SU-DHL-6 (cell line): ENCODE results near the gene WDR48.

ENCODE experiments used
- H2AFZ ChIP-seq: fragments of 200-600 bp; sonication (generic); 2 replicates; pipeline ENCODE4 v1.6.1; 2014; ENCODE audit warnings: low read depth, mild to moderate bottlenecking, moderate library complexity, mixed read lengths, antibody characterized with exemption, low read length; ENCODE audit not compliant: severe bottlenecking
- H3F3A ChIP-seq: fragments of 200-600 bp; shearing (Covaris generic); 2 replicates; pipeline ENCODE4 v1.6.0; 2016; ENCODE audit warnings: antibody characterized with exemption, mild to moderate bottlenecking; ENCODE audit not compliant: insufficient read depth
- H3K27ac ChIP-seq: fragments of 200-600 bp; sonication (generic); 2 replicates; pipeline ENCODE4 v1.5.1; 2016; ENCODE audit warnings: low read depth, mild to moderate bottlenecking, low read length, moderate library complexity, mixed read lengths
- H3K27me3 ChIP-seq: fragments of 200-600 bp; sonication (generic), shearing (Covaris generic); 2 replicates; pipeline ENCODE4 v1.6.0; 2014; ENCODE audit warnings: mild to moderate bottlenecking, low read length
- H3K36me3 ChIP-seq: fragments of 200-600 bp; sonication (generic); 2 replicates; pipeline ENCODE4 v1.6.1; 2014; ENCODE audit warnings: mild to moderate bottlenecking, low read length, mixed read lengths
- H3K4me2 ChIP-seq: fragments of 300-600, 200-600 bp; shearing (Covaris generic), sonication (generic); 2 replicates; pipeline ENCODE4 v1.6.0; 2014; ENCODE audit warnings: low read length, low read depth, mild to moderate bottlenecking; ENCODE audit not compliant: poor library complexity, severe bottlenecking
- H3K4me3 ChIP-seq: fragments of 200-600 bp; sonication (generic); 2 replicates; pipeline ENCODE4 v1.5.1; 2014; ENCODE audit warnings: antibody characterized with exemption, low read length, mild to moderate bottlenecking, mixed read lengths; ENCODE audit not compliant: insufficient read depth, poor library complexity, severe bottlenecking
- H3K79me2 ChIP-seq: fragments of 200-600 bp; sonication (generic); 2 replicates; pipeline ENCODE4 v1.6.1; 2014; ENCODE audit warnings: mild to moderate bottlenecking, low read length, moderate library complexity; ENCODE audit not compliant: insufficient read depth
- H3K9ac ChIP-seq: fragments of 200-600 bp; sonication (generic); 2 replicates; pipeline ENCODE4 v1.7.0; 2014; ENCODE audit warnings: mild to moderate bottlenecking, low read length
- H3K9me2 ChIP-seq: fragments of 200-600 bp; sonication (generic); replicated peaks from 2 replicates; pipeline ENCODE4 v1.6.1; 2014; ENCODE audit warnings: low read length; ENCODE audit not compliant: insufficient read depth
- H3K9me3 ChIP-seq: fragments of 200-600 bp; sonication (generic); 2 replicates; pipeline ENCODE4 v1.6.1; 2014; ENCODE audit warnings: low read length, mixed read lengths; ENCODE audit not compliant: insufficient read depth
- H4K20me1 ChIP-seq: fragments of 200-600 bp; sonication (generic); 2 replicates; pipeline ENCODE4 v1.6.1; 2014; ENCODE audit warnings: low read depth, mild to moderate bottlenecking, antibody characterized with exemption, low read length, moderate library complexity, mixed read lengths
- EZH2phosphoT487 ChIP-seq: fragments of 200-600 bp; sonication (generic), shearing (Covaris generic); conservative IDR thresholded peaks from 2 replicates; pipeline ENCODE4 v1.6.1; 2018; ENCODE audit warnings: mild to moderate bottlenecking, antibody characterized with exemption, low read length, moderate library complexity, mixed read lengths
- TF ChIP-seq, protein P1 (sequence below): fragments of 200-600 bp; sonication (generic); IDR thresholded peaks from one replicate; pipeline ENCODE4 v1.5.1; 2017; ENCODE audit warnings: antibody characterized with exemption, mild to moderate bottlenecking, low read length, moderate library complexity; ENCODE audit not compliant: insufficient read depth, poor library complexity, severe bottlenecking

The WDR48 gene

DNA sequence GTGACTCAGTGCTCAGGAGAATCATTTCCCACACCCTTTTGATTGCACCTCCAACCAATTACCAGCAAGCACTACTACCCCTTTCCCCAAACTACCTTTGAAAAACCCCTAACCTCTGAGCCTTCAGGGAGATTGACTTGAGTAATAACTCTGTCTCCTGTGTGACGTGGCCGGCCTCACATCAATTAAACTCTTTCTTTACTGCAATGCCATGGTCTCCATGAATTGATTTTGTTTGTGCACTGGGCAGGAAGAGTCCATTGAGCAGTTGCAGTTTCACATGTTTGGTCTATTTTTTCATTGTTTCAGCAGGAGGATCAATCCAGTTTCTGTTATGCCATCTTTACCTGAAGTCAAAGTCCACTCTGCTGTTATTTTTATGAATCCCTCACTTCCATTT, 32.5 kb upstream of the WDR48 start:
- Histone ChIP-seq H3K27ac (no peak overlapping the region), H3K27me3 (no peaks in the 10 kb centered on the region), H4K20me1 (no peaks in the 10 kb centered on the region), H3K4me3 (no peak overlapping the region), H3F3A (no peaks in the 10 kb centered on the region), H3K9me3 (no peaks in the 10 kb centered on the region), H3K9ac (no peak overlapping the region), H3K9me2 (no peaks in the 10 kb centered on the region), H3K4me2 (no peak overlapping the region), H2AFZ (no peak overlapping the region), H3K79me2 (no peaks in the 10 kb centered on the region), H3K36me3 (no peaks in the 10 kb centered on the region)
- TF ChIP-seq, protein P1, sequence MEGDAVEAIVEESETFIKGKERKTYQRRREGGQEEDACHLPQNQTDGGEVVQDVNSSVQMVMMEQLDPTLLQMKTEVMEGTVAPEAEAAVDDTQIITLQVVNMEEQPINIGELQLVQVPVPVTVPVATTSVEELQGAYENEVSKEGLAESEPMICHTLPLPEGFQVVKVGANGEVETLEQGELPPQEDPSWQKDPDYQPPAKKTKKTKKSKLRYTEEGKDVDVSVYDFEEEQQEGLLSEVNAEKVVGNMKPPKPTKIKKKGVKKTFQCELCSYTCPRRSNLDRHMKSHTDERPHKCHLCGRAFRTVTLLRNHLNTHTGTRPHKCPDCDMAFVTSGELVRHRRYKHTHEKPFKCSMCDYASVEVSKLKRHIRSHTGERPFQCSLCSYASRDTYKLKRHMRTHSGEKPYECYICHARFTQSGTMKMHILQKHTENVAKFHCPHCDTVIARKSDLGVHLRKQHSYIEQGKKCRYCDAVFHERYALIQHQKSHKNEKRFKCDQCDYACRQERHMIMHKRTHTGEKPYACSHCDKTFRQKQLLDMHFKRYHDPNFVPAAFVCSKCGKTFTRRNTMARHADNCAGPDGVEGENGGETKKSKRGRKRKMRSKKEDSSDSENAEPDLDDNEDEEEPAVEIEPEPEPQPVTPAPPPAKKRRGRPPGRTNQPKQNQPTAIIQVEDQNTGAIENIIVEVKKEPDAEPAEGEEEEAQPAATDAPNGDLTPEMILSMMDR: no peak
- no peak for TF ChIP-seq EZH2phosphoT487

DNA sequence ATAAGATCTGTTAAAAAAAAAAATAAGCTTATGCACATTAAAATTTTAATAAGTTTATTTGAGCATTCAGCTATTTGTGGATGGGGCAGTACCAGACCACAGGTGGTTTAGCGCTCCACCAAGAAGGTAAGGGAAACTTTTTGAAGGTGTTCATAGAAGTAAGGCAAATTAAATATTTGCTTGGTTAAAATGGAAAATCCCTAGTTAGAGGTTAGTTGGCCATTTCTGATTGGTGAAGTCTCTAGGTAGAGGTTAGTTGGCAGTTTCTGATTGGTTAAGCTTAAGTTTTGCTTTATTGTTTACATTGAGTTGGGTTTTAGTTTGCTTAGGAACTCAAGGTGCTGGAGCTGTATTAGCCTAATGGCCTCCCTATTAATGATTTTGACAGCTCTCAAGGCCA, 30.8 kb upstream of the WDR48 start:
- Histone ChIP-seq H3K9me3 (no peaks in the 10 kb centered on the region), H3K27ac (no peak overlapping the region), H3K79me2 (no peaks in the 10 kb centered on the region), H3K27me3 (no peaks in the 10 kb centered on the region), H3K9me2 (no peaks in the 10 kb centered on the region), H3K9ac (no peak overlapping the region), H3K4me2 (no peak overlapping the region), H3K36me3 (no peaks in the 10 kb centered on the region), H3K4me3 (no peak overlapping the region), H2AFZ (no peak overlapping the region), H4K20me1 (no peaks in the 10 kb centered on the region), H3F3A (no peaks in the 10 kb centered on the region)
- TF ChIP-seq EZH2phosphoT487: no peak
- TF ChIP-seq, protein P1: no peak

DNA sequence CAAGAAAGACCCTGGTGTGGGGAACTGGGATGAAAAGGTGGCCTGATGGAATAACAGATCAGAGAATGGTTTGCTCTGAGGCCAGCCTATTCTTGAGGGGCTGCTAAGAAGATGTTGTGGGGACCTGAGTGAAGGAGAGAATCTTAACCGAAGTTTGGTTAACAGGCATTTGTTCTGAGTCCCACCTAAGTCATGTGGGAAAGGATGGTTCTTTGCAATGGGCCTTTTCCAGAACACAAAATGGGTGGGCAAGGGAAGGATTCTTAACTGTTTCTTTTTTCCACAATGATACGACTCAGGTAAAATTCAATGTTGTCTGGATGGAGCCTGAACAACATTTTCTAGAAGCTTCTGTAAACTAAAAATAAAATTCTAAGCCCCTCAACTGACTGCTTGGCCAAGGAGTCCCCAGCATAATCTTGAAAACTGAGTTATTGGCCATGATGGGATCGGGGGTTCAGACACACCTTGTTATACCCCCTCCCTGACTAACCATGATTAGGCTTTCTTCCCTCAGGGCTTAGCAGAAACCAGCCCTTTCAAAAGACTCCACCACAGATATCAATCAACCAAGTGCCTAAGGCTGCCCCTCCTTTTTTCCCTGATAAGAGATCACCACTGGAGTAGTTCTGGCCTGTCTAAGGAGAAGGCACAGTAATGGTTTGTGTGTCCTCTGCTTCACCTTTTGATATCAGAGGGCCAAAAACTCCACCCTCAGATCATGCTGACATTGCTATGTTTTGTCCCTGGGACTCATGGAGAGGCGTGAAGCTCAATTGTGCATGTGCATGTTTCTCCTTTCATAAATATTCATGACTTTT, 30.1 kb upstream of the WDR48 start:
- Histone ChIP-seq H3K36me3 (no peaks in the 10 kb centered on the region), H3K79me2 (no peaks in the 10 kb centered on the region), H2AFZ (no peak overlapping the region), H3F3A (no peaks in the 10 kb centered on the region), H3K9me3 (no peaks in the 10 kb centered on the region), H3K27ac (no peak overlapping the region), H3K9me2 (no peaks in the 10 kb centered on the region), H3K4me3 (no peak overlapping the region), H3K27me3 (no peaks in the 10 kb centered on the region), H4K20me1 (no peaks in the 10 kb centered on the region), H3K9ac (no peak overlapping the region), H3K4me2 (no peak overlapping the region)
- TF ChIP-seq, protein P1: no peak
- TF ChIP-seq EZH2phosphoT487: no peak
